Head of caudate nucleus (tissue), 42 donors: ENCODE measurements around the gene MED6.

Experiments used
- DNase-seq, 42 donors: peaks; one replicate each; pipeline versions ENCODE4 v3.0.0 to v3.0.0-alpha.2; 2020 to 2021; ENCODE audit warnings: mixed read lengths in 7 of 42
- intact Hi-C: fragments of 100-400 bp; cut with DNase I; formaldehyde crosslinking; loops from one replicate; pipeline ENCODE4 v1.15.0; 2022

Gene MED6

GRCh38 chr14:70600382-70601157, at the start of gene MED6:
TSS of gene MED6 (minus strand) at chr14:70600655. CDS start at chr14:70600637, 18 bp downstream.
- peak; percentile 81 to 96 (median 91) for DNase-seq
- intact Hi-C loops: no loop called here

DNA sequence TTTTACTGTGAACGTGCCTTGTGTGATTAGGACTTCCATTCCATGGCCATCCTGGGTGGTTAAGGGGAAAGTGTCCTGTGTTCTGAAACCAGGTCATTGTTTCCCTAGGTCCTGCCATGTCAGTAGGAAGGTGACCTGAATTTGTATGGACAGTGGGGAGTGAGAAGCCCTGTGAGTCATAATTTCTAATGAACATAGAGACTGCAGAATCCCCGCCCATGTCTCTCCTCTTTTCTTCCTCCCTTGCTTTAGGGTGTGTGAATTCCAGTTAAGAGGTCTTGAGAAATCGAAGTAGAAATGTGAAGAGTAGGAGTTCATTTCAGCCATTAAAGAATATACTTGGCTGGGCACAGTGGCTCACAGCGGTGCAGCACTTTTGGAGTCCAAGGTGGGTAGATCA, 49.3 kb upstream of the MED6 start:
- DNase-seq: no peak
- intact Hi-C loops: no loop called here

- intact Hi-C loops: no loop called here
- DNase-seq: no peak
These were observed 47.9 kb upstream of the MED6 start for GRCh38 chr14:70648346-70648745.

DNA sequence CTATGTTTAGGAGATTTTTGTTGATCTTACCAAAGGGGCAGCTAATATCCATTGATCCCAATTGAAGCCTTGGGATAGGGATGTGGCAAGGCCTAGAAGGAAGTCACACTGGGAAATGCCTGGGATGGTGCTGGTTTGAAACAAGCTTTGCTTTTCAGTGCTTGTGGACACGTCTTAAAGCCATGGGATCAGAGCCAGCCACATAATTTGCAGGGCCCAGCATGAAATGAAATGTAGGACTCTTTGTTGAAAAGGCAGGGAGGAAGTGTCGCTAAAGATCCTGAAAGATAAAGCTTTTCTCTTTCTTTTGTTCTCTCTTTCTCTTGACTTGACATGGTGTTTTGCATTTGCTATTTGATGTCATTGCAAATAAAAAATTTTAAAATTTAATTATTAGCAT, 46.2 kb upstream of the MED6 start:
- intact Hi-C loops: no loop called here

DNA sequence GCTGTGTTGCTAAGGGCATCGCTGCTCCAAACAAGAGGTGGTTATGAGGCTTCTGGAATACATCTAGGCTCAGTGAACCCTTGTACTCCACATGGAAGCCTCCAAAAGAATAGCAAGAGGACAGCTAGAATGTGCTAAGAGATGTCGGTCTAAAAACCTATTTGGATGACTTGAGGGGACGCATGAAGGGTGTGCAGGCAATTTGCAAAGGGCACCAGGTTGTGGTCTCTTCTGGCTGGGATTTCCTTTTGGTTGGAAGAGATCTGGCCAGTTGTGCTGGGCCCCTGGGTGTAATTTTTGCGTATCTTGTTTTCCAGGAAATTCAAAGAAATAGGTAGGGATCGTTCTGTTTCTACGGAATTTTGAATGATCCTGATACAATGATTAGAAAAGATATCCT, 45.4 kb upstream of the MED6 start:
- intact Hi-C loops: no loop called here
- no peak for DNase-seq

More for the DNA sequence above, 46.2 kb upstream of the MED6 start:
- no peak for DNase-seq

DNA sequence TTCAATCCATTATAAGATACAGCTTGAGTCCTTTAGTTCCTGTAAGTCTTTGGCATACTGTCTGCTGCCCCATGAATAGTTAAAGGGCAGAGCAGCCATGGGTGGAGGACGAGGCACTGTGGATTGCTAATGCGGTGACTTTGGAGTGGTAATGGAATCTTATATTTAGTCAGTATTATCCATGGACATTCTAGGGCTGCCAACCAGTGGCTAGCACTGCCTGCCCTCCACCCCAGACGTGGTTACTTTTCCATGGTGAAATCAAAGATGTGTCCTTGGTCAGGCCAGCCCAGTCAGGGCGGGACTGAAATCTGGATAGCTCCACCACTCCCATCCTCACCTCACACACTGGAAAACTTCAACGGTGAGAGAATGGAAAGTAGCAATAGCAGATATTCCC, 43.5 kb upstream of the MED6 start:
- no peak for DNase-seq
- intact Hi-C loops: no loop called here

GRCh38 chr14:70642303-70643235, 42.1 kb upstream of the MED6 start:
- intact Hi-C loops: no loop called here
- peak in 28 of 42 donors; percentile 4 to 47 (median 16) for DNase-seq

- intact Hi-C loops: no loop called here
These were observed 41.3 kb upstream of the MED6 start, which contains the start of gene TTC9 for GRCh38 chr14:70641548-70642302. TSS of gene TTC9 (plus strand) at chr14:70641916. CDS start at chr14:70642130, 214 bp downstream.

DNA sequence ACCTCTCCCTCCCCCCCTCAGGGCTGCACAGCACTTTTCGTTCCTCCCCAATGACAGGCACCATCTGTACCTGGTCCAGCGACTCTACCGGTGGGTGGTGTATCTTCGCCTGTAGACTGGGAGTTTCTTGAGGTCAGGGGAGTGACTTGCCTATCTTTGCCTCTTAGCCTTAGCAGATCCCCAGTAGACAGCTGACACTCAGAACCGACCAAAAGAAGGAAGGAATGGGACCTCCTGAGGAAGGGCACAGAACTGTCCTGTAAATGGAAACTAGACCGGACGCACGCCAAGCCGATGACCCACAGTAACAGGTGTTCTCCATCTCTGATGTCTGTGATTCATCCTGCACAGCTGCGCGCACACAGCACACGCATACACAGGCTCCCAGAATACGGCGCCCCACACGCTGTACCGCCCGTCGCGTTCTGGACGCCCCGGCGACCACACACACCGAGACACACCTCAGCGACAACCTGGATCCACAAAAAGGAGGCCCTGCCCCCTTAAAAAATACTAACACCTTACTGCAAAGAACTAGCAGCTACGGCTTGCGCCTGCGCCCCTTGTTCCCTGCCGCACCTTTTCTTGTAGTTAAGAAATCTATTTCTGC, 40.6 kb upstream of the MED6 start:
- intact Hi-C loops: no loop called here
- peak in 39 of 42 donors; percentile 4 to 70 (median 54) for DNase-seq

More at GRCh38 chr14:70641548-70642302, 41.3 kb upstream of the MED6 start, which contains the start of gene TTC9:
- peak in 25 of 42 donors; percentile 6 to 59 (median 28) for DNase-seq

GRCh38 chr14:70638416-70638815, 38.0 kb upstream of the MED6 start:
- no peak for DNase-seq
- intact Hi-C loops: no loop called here

GRCh38 chr14:70635971-70636595, 35.6 kb upstream of the MED6 start:
- intact Hi-C loops: no loop called here

GRCh38 chr14:70631948-70632347, 31.5 kb upstream of the MED6 start:
- no peak for DNase-seq
- intact Hi-C loops: no loop called here

More at GRCh38 chr14:70635971-70636595, 35.6 kb upstream of the MED6 start:
- no peak for DNase-seq

DNA sequence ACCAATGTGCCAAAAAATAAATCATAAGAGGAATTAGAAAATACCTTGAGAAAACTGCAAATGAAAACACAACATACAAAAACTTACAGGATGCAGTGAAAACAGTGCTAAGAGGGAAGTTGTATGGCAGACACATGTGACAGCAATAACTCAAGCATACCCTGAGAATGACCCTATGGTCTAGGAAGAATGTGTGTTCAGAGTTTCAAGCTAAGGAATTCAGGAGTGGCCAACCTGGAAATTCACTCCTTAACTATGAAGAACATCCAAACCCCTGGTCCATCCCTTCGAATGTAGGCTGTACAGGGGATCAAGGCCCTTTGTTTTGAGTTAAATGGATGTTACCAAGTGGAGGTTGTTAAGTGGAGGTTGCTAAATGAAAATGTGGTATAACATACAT, 24.5 kb upstream of the MED6 start:
- intact Hi-C loops: no loop called here
- DNase-seq: no peak

- DNase-seq: no peak
- intact Hi-C loops: no loop called here
These were observed 21.8 kb upstream of the MED6 start for GRCh38 chr14:70622111-70622712.

DNA sequence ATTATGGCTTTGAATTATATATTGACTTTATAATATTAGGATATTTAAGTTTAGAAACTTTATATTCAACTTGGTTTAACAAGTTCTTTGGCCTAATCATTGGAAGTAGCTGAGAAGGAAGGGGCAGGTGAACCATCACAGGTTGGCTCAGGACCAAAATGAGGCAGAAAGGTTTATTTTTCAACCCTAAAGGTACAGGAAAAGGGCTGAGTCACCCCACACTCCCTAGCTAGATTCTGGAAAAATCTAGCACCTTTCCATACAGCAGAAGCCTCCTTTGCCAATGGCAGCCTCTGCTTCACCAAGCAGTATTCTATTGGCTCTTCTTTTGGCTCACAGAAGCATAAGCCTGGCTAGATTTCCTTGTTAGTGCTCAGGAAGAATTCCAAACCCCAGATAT, 19.3 kb upstream of the MED6 start:
- intact Hi-C loops: no loop called here
- DNase-seq: no peak

DNA sequence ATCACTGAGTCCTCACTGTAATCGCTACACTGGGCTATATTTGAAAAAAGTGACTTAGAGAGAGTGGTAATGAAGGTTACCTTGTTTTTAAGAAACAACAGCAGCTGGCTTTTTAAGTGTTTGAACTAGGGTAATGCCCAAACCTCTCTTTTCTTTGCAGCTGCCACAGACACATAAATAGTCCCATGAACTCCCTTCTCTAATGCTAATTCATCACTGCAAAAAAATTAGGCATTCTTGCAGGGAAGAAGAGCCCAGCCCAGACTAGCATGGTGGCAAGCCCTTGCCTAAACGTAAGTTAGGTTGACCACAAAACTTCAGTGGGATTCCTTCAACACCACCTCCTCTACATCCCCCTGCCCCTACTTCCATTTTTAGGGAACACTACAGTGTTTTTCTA, 17.9 kb upstream of the MED6 start:
- intact Hi-C loops: no loop called here
- DNase-seq: no peak

- DNase-seq: no peak
- intact Hi-C loops: no loop called here
These were observed 16.2 kb upstream of the MED6 start for GRCh38 chr14:70616646-70617045.

DNA sequence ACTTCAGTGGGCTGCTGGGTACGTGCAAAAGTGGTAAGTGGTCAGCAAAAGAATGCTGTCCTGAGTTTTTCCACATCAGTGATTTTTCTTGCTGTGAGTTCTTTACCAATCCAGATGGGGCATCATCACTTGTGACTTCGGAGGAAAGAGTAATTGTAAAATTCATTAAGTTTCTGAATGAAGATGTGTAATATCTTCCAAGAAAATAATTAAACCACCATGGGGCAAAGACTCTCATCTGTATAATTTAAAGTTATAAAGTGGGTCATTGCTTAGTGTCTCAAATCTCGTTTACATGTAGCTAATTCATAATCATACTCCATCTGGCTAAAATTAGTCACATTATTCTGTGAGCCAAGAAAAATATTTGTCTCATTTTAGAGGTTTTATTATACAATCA, 10.8 kb upstream of the MED6 start:
- intact Hi-C loops: no loop called here
- DNase-seq: no peak
